NT2/D1 (cell line): ENCODE measurements around the gene CCL14.
"Not testable (repeated sequence)": the region's sequence is repeated elsewhere in the genome, so short reads cannot be mapped to it uniquely, and the experiment has no call there.

Experiments
- DNase-seq: peaks from one replicate; pipeline ENCODE4 v3.0.0-alpha.2; 2011; ENCODE audit warnings: low read depth, low spot score
- H3K27me3 ChIP-seq: 2 replicates; pipeline ENCODE4 v1.6.0; 2011; ENCODE audit warnings: mild to moderate bottlenecking; ENCODE audit not compliant: insufficient read length, insufficient read depth
- H3K36me3 ChIP-seq: 2 replicates; pipeline ENCODE4 v1.6.1; 2011; ENCODE audit warnings: mild to moderate bottlenecking, low read length, mixed read lengths; ENCODE audit not compliant: insufficient read depth, insufficient read length
- H3K4me1 ChIP-seq: 2 replicates; pipeline ENCODE4 v1.5.1; 2011; ENCODE audit not compliant: insufficient read depth, insufficient read length
- H3K4me3 ChIP-seq: 2 replicates; pipeline ENCODE4 v1.5.1; 2011; ENCODE audit warnings: low read depth; ENCODE audit not compliant: insufficient read length
- H3K9ac ChIP-seq: 2 replicates; pipeline ENCODE4 v1.6.0; 2011; ENCODE audit warnings: low read depth; ENCODE audit not compliant: insufficient read length
- H3K9me3 ChIP-seq: 2 replicates; pipeline ENCODE4 v1.5.1; 2011; ENCODE audit warnings: mild to moderate bottlenecking, low read length; ENCODE audit not compliant: insufficient read depth
- SUZ12 ChIP-seq: IDR thresholded peaks from 2 replicates; pipeline ENCODE4 v1.6.1; 2011; ENCODE audit not compliant: insufficient read length, insufficient read depth; ENCODE audit errors: extremely low read depth
- YY1 ChIP-seq: IDR thresholded peaks from 2 replicates; pipeline ENCODE4 v1.6.1; 2011; ENCODE audit not compliant: insufficient read length, insufficient read depth
- ZNF274 ChIP-seq: IDR thresholded peaks from 2 replicates; pipeline ENCODE4 v1.6.1; 2011; ENCODE audit warnings: mild to moderate bottlenecking, low read depth, low read length

Gene CCL14

DNA sequence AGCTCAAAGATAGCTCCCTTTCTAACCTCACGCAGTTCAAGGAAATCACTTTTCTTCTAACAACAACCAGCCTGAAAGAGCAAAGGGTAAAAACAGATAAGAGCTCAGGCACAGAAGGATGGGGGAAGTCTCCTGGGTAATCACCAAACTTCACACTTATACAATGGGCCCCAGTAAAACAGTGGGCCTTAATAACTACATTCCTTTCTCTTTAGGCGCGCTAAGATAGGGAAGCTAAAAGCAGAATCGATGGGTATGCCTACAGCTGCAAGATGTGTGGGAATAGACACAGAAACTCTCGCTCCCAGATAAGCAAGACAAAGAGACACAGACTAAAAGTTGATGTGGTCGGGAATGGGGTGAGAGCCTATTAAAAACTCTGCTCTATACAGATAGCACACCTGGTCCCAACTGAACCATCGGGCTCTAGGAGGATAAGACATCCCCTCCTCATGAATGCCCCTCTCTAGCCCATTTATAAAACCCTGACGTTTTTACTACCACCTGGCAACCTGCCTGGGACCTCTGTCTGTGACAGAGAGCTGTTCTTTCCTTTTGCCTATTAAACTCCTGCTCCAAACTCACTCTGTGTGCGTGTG is 43.8 kb downstream of the CCL14 start:
- H3K9me3 ChIP-seq: no peaks in the 10 kb centered on the region
- no peak overlapping the region for H3K4me3 ChIP-seq
- no peak for TF ChIP-seq ZNF274
- no peak for TF ChIP-seq SUZ12
- TF ChIP-seq YY1: no peak
- no peaks in the 10 kb centered on the region for H3K36me3 ChIP-seq
- no peaks in the 10 kb centered on the region for H3K4me1 ChIP-seq
- H3K9ac ChIP-seq: no peak overlapping the region
- H3K27me3 ChIP-seq: no peaks in the 10 kb centered on the region
- DNase-seq: no peak

DNA sequence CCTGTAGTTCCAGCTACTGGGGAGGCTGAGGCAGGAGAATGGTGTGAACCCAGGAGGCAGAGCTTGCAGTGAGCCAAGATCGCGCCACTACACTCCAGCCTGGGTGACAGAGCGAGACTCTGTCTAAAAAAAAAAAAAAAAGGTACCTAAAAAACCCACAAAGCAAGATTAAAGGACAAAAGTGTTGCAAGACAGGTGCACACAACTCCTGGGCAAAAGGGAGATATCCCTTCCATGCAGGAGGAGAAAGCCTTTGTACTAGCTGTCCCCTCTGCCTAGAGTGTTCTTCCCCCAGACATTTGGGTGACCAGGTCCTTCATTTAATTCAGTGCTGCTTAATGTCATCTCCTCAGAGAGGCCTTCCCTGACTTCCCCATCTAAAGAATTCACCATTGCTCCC is 48.0 kb downstream of the CCL14 start:
- not testable (repeated sequence) for H3K4me1 ChIP-seq, DNase-seq, H3K27me3 ChIP-seq, H3K9ac ChIP-seq, H3K9me3 ChIP-seq, H3K4me3 ChIP-seq, H3K36me3 ChIP-seq

DNA sequence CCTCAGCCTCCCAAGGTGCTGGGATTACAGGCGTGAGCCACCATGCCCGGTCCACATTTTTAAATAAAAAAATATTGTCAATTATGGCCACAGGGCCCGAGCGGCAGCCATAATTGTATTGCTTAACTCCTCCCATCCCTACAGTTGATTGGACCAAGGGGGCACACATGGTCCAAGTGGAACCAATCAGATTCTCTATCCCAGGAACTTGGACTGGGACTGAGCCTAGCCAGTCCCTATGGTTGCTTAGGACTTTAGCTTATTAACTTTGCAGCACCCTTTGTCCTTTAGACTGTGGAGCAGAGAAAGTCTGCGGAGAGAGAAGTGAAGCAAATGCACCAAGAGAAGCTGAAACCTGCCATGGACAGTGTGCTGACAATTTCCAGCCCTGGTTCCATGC is 50.5 kb downstream of the CCL14 start:
- Histone ChIP-seq H3K9me3 (no peaks in the 10 kb centered on the region), H3K4me3 (no peak overlapping the region), H3K4me1 (no peaks in the 10 kb centered on the region), H3K27me3 (no peaks in the 10 kb centered on the region), H3K36me3 (no peaks in the 10 kb centered on the region), H3K9ac (no peak overlapping the region)
- TF ChIP-seq YY1: no peak
- TF ChIP-seq SUZ12: no peak
- no peak for TF ChIP-seq ZNF274
- DNase-seq: no peak

DNA sequence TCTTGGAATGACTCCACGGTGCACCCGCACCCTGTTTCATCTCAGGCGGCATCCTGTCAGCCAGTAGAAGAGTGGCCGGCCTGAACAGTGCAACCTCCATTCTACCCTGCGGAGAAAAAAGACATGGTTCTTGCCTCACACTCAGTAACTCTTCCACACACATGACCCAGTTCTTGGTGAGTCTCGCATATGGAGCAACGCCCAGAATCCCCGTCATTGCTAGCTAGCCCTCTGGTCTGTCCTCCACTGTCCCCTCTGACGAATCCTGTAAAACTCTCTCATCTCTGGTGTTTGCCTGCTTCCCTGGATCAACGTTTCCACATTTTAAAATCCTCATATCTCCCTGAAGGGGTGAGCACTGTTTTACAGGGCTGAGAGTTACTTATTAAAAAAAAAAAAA is 51.8 kb downstream of the CCL14 start:
- Histone ChIP-seq H3K27me3 (no peaks in the 10 kb centered on the region), H3K4me1 (no peaks in the 10 kb centered on the region), H3K4me3 (no peak overlapping the region), H3K36me3 (no peaks in the 10 kb centered on the region), H3K9me3 (no peaks in the 10 kb centered on the region), H3K9ac (no peak overlapping the region)
- DNase-seq: no peak
- no peak for TF ChIP-seq ZNF274
- TF ChIP-seq SUZ12: no peak
- no peak for TF ChIP-seq YY1
